ENCODE results near the gene POP4. TPM values are rescaled to one million over a fixed set of nuclear protein-coding genes. Genes with fewer than 3 reads are reported as not detected.

Gene POP4
- polyA plus RNA-seq, 1 donor from 2014 or later, result 101 TPM

GRCh38 chr19:29566496-29567054 lies 39.5 kb upstream of the POP4 start:
- no peak overlapping the region for H2AFZ ChIP-seq (ENCODE audit: low read depth, low read length)
- no peaks in the 10 kb centered on the region for H3F3A ChIP-seq (ENCODE audit: insufficient read depth, low read length, poor library complexity, severe bottlenecking)
- H3K27ac ChIP-seq (ENCODE audit: low read length), result no peak overlapping the region
- H3K27me3 ChIP-seq (ENCODE audit: insufficient read depth, low read depth, low read length), result no peaks in the 10 kb centered on the region
- no peak for TF ChIP-seq TAF1 (IDR thresholded peaks at IDR 0.05; ENCODE audit: low read depth)
- no peak for TF ChIP-seq MXI1 (conservative IDR thresholded peaks at IDR 0.05; ENCODE audit: poor library complexity, severe bottlenecking)
- TF ChIP-seq EP300 (conservative IDR thresholded peaks at IDR 0.05; ENCODE audit: poor library complexity, severe bottlenecking), result no peak
- no peak for TF ChIP-seq REST (IDR thresholded peaks at IDR 0.05; ENCODE audit: borderline replicate concordance)
- TF ChIP-seq RAD21 (conservative IDR thresholded peaks at IDR 0.05), result no peak
- TF ChIP-seq SMC3 (conservative IDR thresholded peaks at IDR 0.05; ENCODE audit: poor library complexity), result no peak
- no peak for TF ChIP-seq CTCF (IDR thresholded peaks at IDR 0.05; ENCODE audit: poor library complexity, severe bottlenecking)
- no peak for TF ChIP-seq POLR2AphosphoS5 (IDR thresholded peaks at IDR 0.05)
- no peak for TF ChIP-seq EZH2 (IDR thresholded peaks at IDR 0.05; ENCODE audit: borderline replicate concordance, insufficient read depth, low read length, poor library complexity, severe bottlenecking)
- H3K4me2 ChIP-seq (ENCODE audit: low read length), result no peak overlapping the region
- no peaks in the 10 kb centered on the region for H3K79me2 ChIP-seq (replicated peaks; ENCODE audit: insufficient read depth, low read length)
- no peak overlapping the region for H3K4me3 ChIP-seq (ENCODE audit: low read length)
- H3K9me2 ChIP-seq (ENCODE audit: insufficient read depth, low read length), result no peaks in the 10 kb centered on the region
- no peaks in the 10 kb centered on the region for H4K20me1 ChIP-seq (ENCODE audit: insufficient read depth)
- H3K9ac ChIP-seq (ENCODE audit: low read length), result no peak overlapping the region
- H3K9me3 ChIP-seq (ENCODE audit: low read length), result no peaks in the 10 kb centered on the region
- no peaks in the 10 kb centered on the region for H3K36me3 ChIP-seq (ENCODE audit: insufficient read depth, low read length)

GRCh38 chr19:29567366-29567915 lies 38.6 kb upstream of the POP4 start:
- no peak for TF ChIP-seq CTCF (IDR thresholded peaks at IDR 0.05; ENCODE audit: poor library complexity, severe bottlenecking)
- TF ChIP-seq EP300 (conservative IDR thresholded peaks at IDR 0.05; ENCODE audit: poor library complexity, severe bottlenecking), result no peak
- no peak for TF ChIP-seq MXI1 (conservative IDR thresholded peaks at IDR 0.05; ENCODE audit: poor library complexity, severe bottlenecking)
- TF ChIP-seq EZH2 (IDR thresholded peaks at IDR 0.05; ENCODE audit: borderline replicate concordance, insufficient read depth, low read length, poor library complexity, severe bottlenecking), result no peak
- TF ChIP-seq TAF1 (IDR thresholded peaks at IDR 0.05; ENCODE audit: low read depth), result no peak
- TF ChIP-seq SMC3 (conservative IDR thresholded peaks at IDR 0.05; ENCODE audit: poor library complexity), result no peak
- no peak for TF ChIP-seq POLR2AphosphoS5 (IDR thresholded peaks at IDR 0.05)
- TF ChIP-seq REST (IDR thresholded peaks at IDR 0.05; ENCODE audit: borderline replicate concordance), result no peak
- TF ChIP-seq RAD21 (conservative IDR thresholded peaks at IDR 0.05), result no peak
- Histone ChIP-seq H2AFZ (ENCODE audit: low read depth, low read length) (no peak overlapping the region), H3K9me2 (ENCODE audit: insufficient read depth, low read length) (no peaks in the 10 kb centered on the region), H3K79me2 (replicated peaks; ENCODE audit: insufficient read depth, low read length) (no peaks in the 10 kb centered on the region), H3K9ac (ENCODE audit: low read length) (no peak overlapping the region), H3K36me3 (ENCODE audit: insufficient read depth, low read length) (no peaks in the 10 kb centered on the region), H3K4me3 (ENCODE audit: low read length) (no peak overlapping the region), H3K4me2 (ENCODE audit: low read length) (no peak overlapping the region), H3K9me3 (ENCODE audit: low read length) (no peaks in the 10 kb centered on the region), H4K20me1 (ENCODE audit: insufficient read depth) (no peaks in the 10 kb centered on the region), H3K27me3 (ENCODE audit: insufficient read depth, low read depth, low read length) (no peaks in the 10 kb centered on the region), H3K27ac (ENCODE audit: low read length) (no peak overlapping the region), H3F3A (ENCODE audit: insufficient read depth, low read length, poor library complexity, severe bottlenecking) (no peaks in the 10 kb centered on the region)
